NB4 (cell line): ENCODE measurements around the gene FOXL3.
"Not testable (repeated sequence)": the region's sequence is repeated elsewhere in the genome, so short reads cannot be mapped to it uniquely, and the experiment has no call there.

Source experiments
- DNase-seq: peaks from one replicate; pipeline ENCODE4 v3.0.0; 2010; ENCODE audit warnings: low read depth
- H3K4me3 ChIP-seq: one replicate; pipeline ENCODE4 v1.5.1; 2011; ENCODE audit warnings: mild to moderate bottlenecking, low read depth, low read length, moderate library complexity
- CTCF ChIP-seq: IDR thresholded peaks from one replicate; pipeline ENCODE4 v1.5.1; 2012; ENCODE audit warnings: low read depth, low read length
- MAX ChIP-seq: IDR thresholded peaks from 2 replicates; pipeline ENCODE4 v1.6.1; 2011; ENCODE audit warnings: low read depth, low read length
- MYC ChIP-seq: IDR thresholded peaks from 2 replicates; pipeline ENCODE4 v1.6.1; 2011; ENCODE audit warnings: low read depth, low read length
- POLR2A ChIP-seq: IDR thresholded peaks from 2 replicates; pipeline ENCODE4 v1.6.1; 2011; ENCODE audit warnings: mild to moderate bottlenecking; ENCODE audit not compliant: insufficient read length; ENCODE audit errors: extremely low read depth

FOXL3 gene

GRCh38 chr7:261341-262250 is 28.4 kb upstream of the FOXL3 start:
- TF ChIP-seq MYC (no peak), POLR2A (no peak), CTCF (no peak), MAX (no peak)
- H3K4me3 ChIP-seq: no peak overlapping the region
- DNase-seq: no peak

DNA sequence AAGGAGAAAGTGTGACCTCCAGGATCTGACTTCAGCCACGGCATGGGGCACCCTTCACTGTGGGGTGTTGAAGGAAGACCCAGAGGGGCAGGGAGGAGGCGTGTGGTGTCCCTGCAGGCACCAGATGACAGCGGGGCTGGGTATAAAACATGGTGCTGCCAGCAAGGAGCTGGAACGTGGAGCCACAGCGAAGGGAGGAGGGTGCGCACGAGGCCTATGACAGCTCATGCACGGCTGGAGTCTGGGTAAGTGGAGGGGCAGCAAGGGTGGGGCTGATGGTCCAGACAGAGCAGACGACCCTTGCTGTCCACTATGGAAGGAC is 27.8 kb upstream of the FOXL3 start:
- H3K4me3 ChIP-seq: no peak overlapping the region
- TF ChIP-seq POLR2A (no peak), CTCF (no peak), MYC (no peak), MAX (no peak)

DNA sequence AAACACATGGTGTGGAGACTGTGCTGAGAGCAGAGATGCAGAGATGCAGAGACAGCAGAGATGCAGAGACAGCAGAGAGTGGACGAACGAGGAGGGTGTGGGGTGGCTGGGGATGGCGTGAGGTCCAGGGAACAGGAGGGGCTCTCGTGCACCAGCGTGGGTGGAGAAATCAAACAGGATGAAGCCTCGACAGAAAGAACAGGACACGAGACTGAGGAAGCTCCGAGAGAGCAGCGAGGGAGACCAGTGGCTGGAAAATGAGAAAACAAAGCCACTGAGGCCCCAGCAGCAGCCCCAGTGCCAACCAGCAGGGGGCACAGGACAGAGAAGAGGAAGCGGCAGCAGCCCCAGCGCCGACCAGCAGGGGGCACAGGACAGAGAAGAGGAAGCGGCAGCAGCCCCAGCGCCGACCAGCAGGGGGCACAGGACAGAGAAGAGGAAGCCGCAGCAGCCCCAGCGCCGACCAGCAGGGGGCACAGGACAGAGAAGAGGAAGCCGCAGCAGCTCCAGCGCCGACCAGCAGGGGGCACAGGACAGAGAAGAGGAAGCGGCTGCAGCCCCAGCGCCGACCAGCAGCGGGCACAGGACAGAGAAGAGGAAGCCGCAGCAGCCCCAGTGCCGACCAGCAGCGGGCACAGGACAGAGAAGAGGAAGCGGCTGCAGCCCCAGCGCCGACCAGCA is 27.2 kb upstream of the FOXL3 start:
- H3K4me3 ChIP-seq: not testable (repeated sequence)
- DNase-seq: peak; percentile 75

More for the DNA sequence above, 27.8 kb upstream of the FOXL3 start:
- no peak for DNase-seq

GRCh38 chr7:263483-264351 is 26.3 kb upstream of the FOXL3 start:
- peak; percentile 66 for TF ChIP-seq CTCF
- peak; percentile 81 for DNase-seq
- H3K4me3 ChIP-seq: not testable (repeated sequence)

DNA sequence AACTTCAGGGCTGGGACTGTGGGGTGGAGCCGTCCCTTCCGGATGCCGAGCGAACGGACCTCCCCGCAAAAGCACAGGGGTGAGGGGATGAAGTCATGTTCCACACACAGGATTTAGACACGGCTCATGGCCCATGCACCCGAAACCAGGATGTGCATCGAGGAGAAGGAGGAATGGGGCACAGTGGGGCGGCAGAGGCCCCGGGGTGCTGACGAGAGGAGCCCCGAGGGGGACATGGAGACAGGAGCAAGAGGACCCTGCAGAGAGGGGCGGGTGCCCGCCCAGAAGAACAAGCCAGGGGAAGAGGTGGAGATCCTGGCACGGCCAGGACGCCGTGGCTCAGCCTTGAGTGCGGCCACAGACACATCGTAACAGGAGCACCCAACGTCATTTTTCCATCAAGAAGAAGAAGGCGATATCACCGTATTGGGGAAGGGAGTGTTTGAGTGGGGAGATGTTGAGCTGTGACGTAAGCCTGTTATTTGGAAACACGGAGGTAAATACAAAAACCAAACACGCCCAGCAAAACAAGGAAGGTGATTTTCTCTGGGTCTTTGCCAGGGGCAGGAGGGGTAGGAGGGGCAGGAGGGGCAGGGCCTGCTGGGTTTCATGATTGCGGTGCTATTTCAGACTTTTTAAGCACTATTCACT is 25.3 kb upstream of the FOXL3 start:
- H3K4me3 ChIP-seq: no peak overlapping the region
- TF ChIP-seq MAX (no peak), MYC (no peak), POLR2A (no peak), CTCF (no peak)
- no peak for DNase-seq
